Activated CD4-positive, alpha-beta T cell treated with anti-CD3 and anti-CD28 coated beads for 48 hours (primary cell): ENCODE measurements around the gene FSIP2.
"Not testable (repeated sequence)": the region's sequence is repeated elsewhere in the genome, so short reads cannot be mapped to it uniquely, and the experiment has no call there.

ENCODE experiments used
- DNase-seq: peaks from one replicate; pipeline ENCODE4 v3.0.0-alpha.2; 2020

The FSIP2 gene

DNA sequence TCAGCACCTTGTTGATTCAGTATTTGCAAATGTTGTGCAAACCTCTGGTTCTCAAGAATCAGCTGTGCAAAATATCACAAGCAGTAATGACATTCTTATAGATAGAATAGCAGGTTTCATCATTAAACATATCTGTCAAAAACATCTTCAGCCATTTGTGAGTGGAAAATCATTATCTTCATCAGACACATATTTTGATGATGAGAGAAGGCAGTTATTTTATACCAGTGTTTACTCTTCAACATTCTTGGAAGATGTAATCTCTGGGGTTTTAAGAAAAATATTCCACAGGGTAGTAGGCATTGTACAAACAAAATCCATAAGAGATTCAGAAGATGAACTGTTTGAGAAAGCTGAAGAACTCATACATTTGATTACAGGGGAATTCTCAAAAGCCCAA, 64.3 kb downstream of the FSIP2 start:
- no peak for DNase-seq

GRCh38 chr2:185806783-185807182, 68.2 kb downstream of the FSIP2 start:
- no peak for DNase-seq

DNA sequence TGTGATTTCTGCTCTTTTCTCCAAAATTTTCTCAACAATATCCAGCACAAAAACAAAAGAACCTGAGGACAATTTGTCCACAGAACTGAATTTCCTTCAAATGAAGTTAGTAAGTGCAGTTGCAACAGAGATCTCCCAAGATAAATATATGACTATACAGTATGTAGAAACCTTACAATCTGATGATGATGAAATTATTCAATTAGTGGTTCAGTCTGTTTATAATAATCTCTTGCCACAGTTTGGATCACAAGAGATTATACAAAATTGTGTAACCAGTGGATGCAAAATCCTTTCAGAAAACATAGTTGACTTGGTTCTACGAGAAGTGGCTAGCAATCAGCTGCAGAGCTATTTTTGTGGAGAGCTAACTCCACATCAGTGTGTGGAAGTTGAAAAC, 68.7 kb downstream of the FSIP2 start:
- no peak for DNase-seq

DNA sequence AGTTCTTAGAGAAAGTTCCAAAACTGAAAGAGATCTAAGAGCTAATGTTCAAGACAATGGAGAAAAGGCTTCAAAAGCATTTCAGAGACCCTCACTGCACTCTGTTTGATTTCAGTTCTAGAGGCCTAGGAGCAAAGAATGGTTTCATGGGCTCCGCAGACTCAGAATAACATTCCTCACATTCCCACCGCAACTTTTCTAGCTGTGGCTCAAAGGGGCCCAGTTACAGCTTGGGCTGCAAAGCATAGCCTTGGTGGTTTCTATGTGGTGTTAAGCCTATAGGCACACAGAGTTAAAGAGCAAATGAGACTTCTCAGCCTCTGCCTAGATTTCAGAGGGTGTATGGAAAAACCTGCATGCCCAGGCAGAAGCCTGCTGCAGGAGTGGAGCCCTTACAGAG, 73.0 kb downstream of the FSIP2 start:
- DNase-seq: no peak

DNA sequence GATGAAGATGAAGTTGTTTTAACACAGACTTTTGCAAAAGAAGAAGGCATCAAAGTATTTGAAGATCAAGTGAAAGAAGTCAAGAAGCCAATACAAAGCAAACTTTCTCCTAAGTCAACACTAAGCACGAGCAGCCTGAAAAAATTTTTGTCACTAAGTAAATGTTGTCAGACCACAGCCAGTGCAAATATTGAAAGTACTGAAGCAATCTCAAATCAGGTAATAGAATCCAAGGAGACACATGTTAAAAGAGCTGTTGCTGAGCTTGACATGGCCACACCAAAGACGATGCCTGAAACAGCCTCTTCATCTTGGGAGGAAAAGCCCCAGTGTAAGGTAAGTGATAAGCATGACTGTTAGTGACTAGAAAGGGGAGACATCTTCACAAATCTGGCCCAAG, 75.1 kb downstream of the FSIP2 start:
- no peak for DNase-seq

DNA sequence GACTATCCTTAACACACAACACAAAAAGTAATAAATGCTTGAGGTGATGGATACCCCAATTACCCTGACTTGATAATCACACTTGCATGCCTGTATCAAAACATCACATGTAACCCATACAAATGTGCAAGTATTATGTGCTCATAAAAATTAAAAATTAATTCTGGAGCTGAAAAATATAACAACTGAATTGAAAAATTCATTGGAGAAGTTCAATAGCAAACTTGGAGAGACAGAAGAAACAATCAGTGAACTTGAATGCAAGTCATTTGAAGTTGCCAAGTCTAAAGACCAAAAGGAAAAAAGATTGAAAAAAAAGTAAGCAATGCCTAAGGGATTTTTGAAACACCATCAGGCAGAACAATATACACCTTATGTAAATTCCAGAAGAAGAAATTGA, 79.4 kb downstream of the FSIP2 start:
- no peak for DNase-seq

- no peak for DNase-seq
Observed at GRCh38 chr2:185821467-185821866, 82.9 kb downstream of the FSIP2 start.

GRCh38 chr2:185823773-185824172, 85.2 kb downstream of the FSIP2 start:
- DNase-seq: no peak

- no peak for DNase-seq
Observed at GRCh38 chr2:185825557-185825956, 87.0 kb downstream of the FSIP2 start.

DNA sequence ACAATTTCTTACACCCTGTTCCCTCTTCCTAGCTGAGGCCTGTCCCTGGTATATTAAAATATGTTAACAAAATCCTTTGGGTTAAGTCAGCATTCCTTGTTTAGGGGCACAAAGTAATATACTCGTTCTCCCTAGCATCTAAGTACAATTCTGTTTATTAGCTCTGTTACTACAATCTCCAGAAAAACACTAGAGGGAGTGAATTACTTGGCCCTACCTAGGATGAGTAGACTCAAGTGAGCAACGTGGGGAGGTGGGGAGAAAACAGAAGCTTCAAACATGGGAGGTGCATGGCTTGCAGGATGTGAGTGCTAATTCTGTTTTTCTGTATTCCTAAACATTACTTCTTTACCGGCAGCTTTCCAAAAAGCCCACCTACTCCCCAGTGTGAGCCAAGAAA, 89.7 kb downstream of the FSIP2 start:
- no peak for DNase-seq

DNA sequence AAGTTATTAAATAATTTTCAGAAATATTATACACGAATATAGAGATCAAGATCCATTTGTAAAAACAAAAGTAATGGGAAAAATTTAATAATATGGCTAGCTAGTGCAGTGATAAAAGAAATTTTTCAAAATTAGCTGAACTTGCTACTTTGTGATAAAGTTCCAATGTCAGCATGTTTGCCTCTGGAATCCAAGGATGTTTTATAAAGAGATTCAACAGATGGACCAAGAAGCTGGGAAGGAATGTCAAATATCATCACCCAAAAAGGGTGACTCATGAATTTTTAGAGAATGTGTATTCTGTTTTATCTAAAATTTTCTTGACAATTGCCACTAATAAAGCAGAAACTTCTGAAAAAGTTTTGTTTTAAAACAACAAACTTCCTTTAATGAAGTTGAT, 95.3 kb downstream of the FSIP2 start:
- DNase-seq: no peak

DNA sequence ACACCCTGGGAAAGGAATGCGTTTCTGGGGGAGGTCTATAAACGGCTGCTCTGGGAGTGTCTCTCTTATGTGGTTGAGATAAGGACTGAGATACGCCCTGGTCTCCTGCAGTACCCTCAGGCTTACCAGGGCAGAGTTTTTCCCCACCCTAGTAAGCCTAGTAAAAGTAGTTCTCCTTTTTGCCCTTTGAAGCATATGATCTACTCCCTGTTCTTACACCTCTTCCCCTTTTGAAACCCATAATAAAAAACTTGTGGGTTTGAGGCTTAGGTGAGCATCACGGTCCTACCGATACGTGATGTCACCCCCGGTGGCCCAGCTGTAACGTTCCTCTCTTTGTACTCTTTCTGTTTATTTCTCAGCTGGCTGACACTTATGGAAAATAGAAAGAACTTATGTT, 97.4 kb downstream of the FSIP2 start:
- DNase-seq: no peak

DNA sequence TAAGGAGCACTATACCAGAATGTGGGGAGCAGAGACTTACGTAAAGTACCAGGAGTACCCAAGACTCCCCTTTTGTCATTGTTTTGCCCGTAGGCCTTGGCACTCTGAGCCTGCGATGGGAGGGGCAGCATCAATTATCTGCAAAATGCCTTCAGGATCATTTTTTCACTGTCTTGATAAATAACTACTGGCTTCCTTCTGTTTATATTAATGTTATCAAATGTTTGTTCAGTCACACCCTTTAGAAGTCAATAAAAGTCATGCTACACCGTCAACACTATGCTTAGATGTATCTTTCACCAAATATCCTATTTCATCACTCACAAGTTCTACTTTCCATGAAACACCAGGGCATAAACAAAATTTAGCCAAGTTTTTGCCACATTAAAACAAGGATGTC, 116.3 kb downstream of the FSIP2 start:
- DNase-seq: no peak

- no peak for DNase-seq
Observed at GRCh38 chr2:185857691-185858090, 119.1 kb downstream of the FSIP2 start.

- no peak for DNase-seq
Observed at GRCh38 chr2:185859506-185859905, 120.9 kb downstream of the FSIP2 start.

DNA sequence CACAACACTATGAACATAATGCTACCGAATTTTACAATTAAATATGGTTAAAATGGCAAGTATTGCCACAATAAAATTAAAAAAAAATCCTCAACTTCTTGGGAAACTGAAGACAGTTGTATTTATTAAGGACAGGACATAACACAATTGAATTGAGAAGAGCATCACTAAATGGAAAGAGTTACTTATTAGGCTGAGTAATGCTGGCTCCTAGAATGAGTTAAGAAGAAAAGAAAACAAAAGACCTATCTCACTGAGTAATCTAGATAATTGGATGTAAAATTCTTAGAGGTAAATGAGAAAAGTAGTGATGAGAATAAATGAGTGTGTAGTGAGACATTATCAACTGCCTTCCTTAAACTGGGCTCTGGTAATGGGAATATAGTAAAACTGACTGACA, 121.7 kb downstream of the FSIP2 start:
- no peak for DNase-seq

GRCh38 chr2:185862657-185863398, 124.2 kb downstream of the FSIP2 start:
- no peak for DNase-seq

GRCh38 chr2:185864468-185865260, 126.1 kb downstream of the FSIP2 start:
- DNase-seq: not testable (repeated sequence)

DNA sequence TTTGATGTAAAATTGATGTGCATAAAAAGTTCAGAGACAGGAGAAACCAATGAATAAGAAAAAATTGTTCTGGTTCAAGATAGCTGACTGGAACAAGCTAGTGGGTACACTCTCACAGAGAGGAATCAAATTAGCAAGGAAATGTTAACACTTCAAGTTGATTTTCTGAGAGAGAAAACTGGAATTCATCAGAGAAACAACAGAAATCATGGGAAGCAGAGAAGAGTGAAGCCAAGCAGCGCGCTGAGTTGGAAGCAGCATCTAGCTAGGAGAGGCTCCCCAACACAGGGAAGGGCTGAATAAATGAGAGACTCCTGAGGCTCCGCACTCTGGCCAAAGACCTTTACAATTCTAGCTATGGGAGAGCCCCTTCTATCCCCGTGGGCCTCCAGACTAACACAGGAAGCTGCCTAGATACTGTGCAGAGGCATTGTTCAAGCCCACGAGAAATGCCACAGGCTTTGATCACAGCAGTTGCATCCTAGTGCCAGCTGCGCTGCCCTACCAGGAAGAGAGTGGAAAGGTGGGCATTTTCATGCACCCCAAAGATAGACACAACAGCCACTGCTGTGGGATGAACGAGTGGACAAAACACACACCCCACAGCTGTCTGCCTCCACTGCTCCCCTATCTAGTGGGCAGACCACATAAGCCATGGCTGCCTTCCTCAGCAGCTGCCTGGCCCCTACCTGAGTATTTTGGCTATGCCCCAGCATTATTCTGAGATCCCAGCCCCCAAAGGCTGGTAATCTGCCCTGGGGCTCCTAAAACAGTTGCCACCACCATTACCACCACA, 136.7 kb downstream of the FSIP2 start:
- no peak for DNase-seq

DNA sequence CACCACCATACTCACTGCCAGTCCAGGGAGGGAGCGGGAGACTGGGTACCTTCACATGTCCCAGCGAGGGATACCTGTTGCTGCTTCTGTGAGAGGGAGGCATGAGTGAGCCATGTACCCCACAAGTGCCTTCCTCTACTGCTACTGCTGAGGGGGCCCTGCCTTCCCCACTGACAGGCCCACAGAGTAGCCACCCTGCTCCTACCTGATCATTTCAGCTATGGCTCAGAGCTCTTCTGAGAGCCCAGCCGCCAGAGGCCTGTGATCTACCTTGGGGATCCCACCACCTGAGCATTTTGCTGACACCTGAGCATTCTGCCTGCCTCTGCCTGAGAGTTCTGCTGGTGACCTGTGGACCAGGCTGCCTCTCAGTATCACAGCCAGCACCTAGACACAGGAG, 137.6 kb downstream of the FSIP2 start:
- DNase-seq: no peak

GRCh38 chr2:185880396-185880795, 141.8 kb downstream of the FSIP2 start:
- no peak for DNase-seq
